HCT116 (cell line): ENCODE measurements around the gene TCEA3. TPM values are rescaled to one million over a fixed set of nuclear protein-coding genes. Genes with fewer than 3 reads are reported as not detected.

Source experiments
- ATAC-seq: fragments of 200-7000 bp; cut with Tn5 transposase; 2 replicates; pipeline ENCODE4 v1.9.1; 2020; ENCODE audit warnings: mild to moderate bottlenecking, moderate library complexity
- BruUV-seq: library from RNA; stranded (reverse); fragments of 400-500 nt; replicated peaks from 2 replicates; lab custom pipeline; 2021; lab: Mats Ljungman, UMichigan
- CTCF ChIA-PET: fragments of 300-600 bp; sonication (Branson Sonifier 250); formaldehyde crosslinking; loops from one replicate; lab custom pipeline; 2021; ENCODE audit warnings: antibody characterized with exemption; lab: Charles Lee
- POLR2A ChIA-PET: fragments of 300-600, 350-600 bp; sonication (Branson Sonifier 250); formaldehyde crosslinking; loops from one replicate; lab custom pipeline; 2021; ENCODE audit warnings: antibody characterized with exemption; lab: Charles Lee
- RAD21 ChIA-PET, 2 experiments: fragments of 300-600 bp; sonication (Branson Sonifier 250); formaldehyde crosslinking; loops; one replicate each; lab custom pipeline; 2023; ENCODE audit warnings: low total read pairs in 2 of 2; ENCODE audit not compliant: uncharacterized antibody in 2 of 2, unreplicated experiment in 2 of 2, low non-redundant PET in 1 of 2; lab: Charles Lee
- DNase-seq: peaks from one replicate; pipeline ENCODE4 v3.0.0-alpha.2; 2010; ENCODE audit warnings: low read depth, low spot score
- H2AFZ ChIP-seq: fragments of 200-600 bp; shearing (Covaris generic), sonication (generic); 2 replicates; pipeline ENCODE4 v1.6.1; 2017; ENCODE audit warnings: low read depth, mixed run types, mixed read lengths, antibody characterized with exemption, low read length; ENCODE audit not compliant: poor library complexity, severe bottlenecking
- H3K27ac ChIP-seq: 2 replicates; pipeline ENCODE4 v1.5.1; 2012; ENCODE audit warnings: low read depth, low read length
- H3K27me3 ChIP-seq: fragments of 200-600 bp; sonication (generic); 2 replicates; pipeline ENCODE4 v1.6.1; 2016; ENCODE audit warnings: mixed run types, low read length, mixed read lengths; ENCODE audit not compliant: insufficient read depth
- H3K36me3 ChIP-seq, 2 experiments: fragments of 200-500 bp in 1 of 2; fragments of 200-600 bp in 1 of 2; sonication (Bioruptor generic) in 1 of 2; sonication (generic) in 1 of 2; 2 replicates each; pipeline versions ENCODE4 v1.5.1 to v1.6.1; 2014 to 2016; ENCODE audit warnings: low read length in 2 of 2, inconsistent platforms in 1 of 2, mixed read lengths in 1 of 2, mixed run types in 1 of 2; ENCODE audit not compliant: insufficient read depth in 2 of 2, control insufficient read depth in 1 of 2
- H3K4me1 ChIP-seq, 2 experiments: fragments of 200-600 bp in 1 of 2; sonication (generic) in 1 of 2; 2 replicates each; pipeline versions ENCODE4 v1.5.1 to v1.6.1; 2012 to 2017; ENCODE audit warnings: low read length in 2 of 2, inconsistent platforms in 1 of 2, mild to moderate bottlenecking in 1 of 2, mixed read lengths in 1 of 2, mixed run types in 1 of 2, moderate library complexity in 1 of 2; ENCODE audit not compliant: insufficient read depth in 2 of 2, control insufficient read depth in 1 of 2
- H3K4me2 ChIP-seq: fragments of 200-600 bp; sonication (generic); 2 replicates; pipeline ENCODE4 v1.6.1; 2017; ENCODE audit warnings: mixed run types, low read length, mixed read lengths
- H3K4me3 ChIP-seq, 2 experiments: fragments of 200-600 bp in 1 of 2; sonication (generic) in 1 of 2; replicated peaks in 1 of 2; 2 replicates each; pipeline ENCODE4 v1.5.1; 2011 to 2016; ENCODE audit warnings: low read length in 2 of 2, control low read depth in 1 of 2, low read depth in 1 of 2, mild to moderate bottlenecking in 1 of 2, mixed read lengths in 1 of 2, mixed run types in 1 of 2
- H3K79me2 ChIP-seq: fragments of 200-600 bp; sonication (generic); 2 replicates; pipeline ENCODE4 v1.6.1; 2017; ENCODE audit warnings: mild to moderate bottlenecking, mixed run types, low read length, moderate library complexity, mixed read lengths; ENCODE audit not compliant: insufficient read depth
- H3K9ac ChIP-seq: fragments of 200-600 bp; sonication (generic); 2 replicates; pipeline ENCODE4 v1.6.1; 2016; ENCODE audit warnings: low read length, mixed read lengths
- H3K9me2 ChIP-seq: fragments of 200-600 bp; sonication (generic), shearing (Covaris generic); 2 replicates; pipeline ENCODE4 v1.6.1; 2017; ENCODE audit warnings: mixed run types, mild to moderate bottlenecking, moderate library complexity; ENCODE audit not compliant: insufficient read depth
- H3K9me3 ChIP-seq, 2 experiments: fragments of 200-500 bp in 1 of 2; fragments of 200-600 bp in 1 of 2; sonication (Bioruptor generic) in 1 of 2; sonication (generic) in 1 of 2; 2 replicates each; pipeline ENCODE4 v1.6.1; 2014 to 2017; ENCODE audit warnings: low read length in 2 of 2, mixed read lengths in 2 of 2, inconsistent platforms in 1 of 2, low read depth in 1 of 2, mild to moderate bottlenecking in 1 of 2, mixed run types in 1 of 2, moderate library complexity in 1 of 2; ENCODE audit not compliant: control insufficient read depth in 1 of 2, insufficient read depth in 1 of 2
- H4K20me1 ChIP-seq: fragments of 200-600 bp; sonication (generic), shearing (Covaris generic); 2 replicates; pipeline ENCODE4 v1.6.1; 2017; ENCODE audit warnings: mixed run types, mild to moderate bottlenecking, moderate library complexity; ENCODE audit not compliant: insufficient read depth
- CTCF ChIP-seq, 3 experiments: fragments of 200-600 bp in 1 of 3; sonication (generic) in 1 of 3; IDR thresholded peaks in 2 of 3; conservative IDR thresholded peaks in 1 of 3; 2 replicates each; pipeline ENCODE4 v1.5.1; 2012 to 2017; ENCODE audit warnings: low read depth in 2 of 3, low read length in 2 of 3, antibody characterized with exemption in 1 of 3, borderline replicate concordance in 1 of 3, control low read depth in 1 of 3, mild to moderate bottlenecking in 1 of 3, mixed read lengths in 1 of 3, mixed run types in 1 of 3, moderate library complexity in 1 of 3; ENCODE audit not compliant: insufficient read depth in 1 of 3
- EGR1 ChIP-seq: IDR thresholded peaks from 2 replicates; pipeline ENCODE4 v1.6.1; 2012; ENCODE audit warnings: low read depth
- ELF1 ChIP-seq: IDR thresholded peaks from 2 replicates; pipeline ENCODE4 v1.6.1; 2012; ENCODE audit warnings: low read depth, borderline replicate concordance
- EZH2phosphoT487 ChIP-seq: fragments of 200-600 bp; IDR thresholded peaks from 2 replicates; pipeline ENCODE4 v1.6.1; 2018; ENCODE audit warnings: antibody characterized with exemption, borderline replicate concordance
- POLR2A ChIP-seq: IDR thresholded peaks from 2 replicates; pipeline ENCODE4 v1.7.0; 2011; ENCODE audit warnings: borderline replicate concordance; ENCODE audit not compliant: insufficient read depth, insufficient read length; ENCODE audit errors: extremely low read depth
- RAD21 ChIP-seq: IDR thresholded peaks from 2 replicates; pipeline ENCODE4 v1.6.1; 2012; ENCODE audit warnings: low read depth, mild to moderate bottlenecking
- SIN3A ChIP-seq: IDR thresholded peaks from 2 replicates; pipeline ENCODE4 v1.6.1; 2012; ENCODE audit warnings: low read depth
- TCF7L2 ChIP-seq: IDR thresholded peaks from 2 replicates; pipeline ENCODE4 v1.7.0; 2011; ENCODE audit warnings: borderline replicate concordance, inconsistent platforms; ENCODE audit not compliant: insufficient read depth, insufficient read length; ENCODE audit errors: extremely low read depth
- ZFX ChIP-seq: fragments of 450-650 bp; IDR thresholded peaks from 2 replicates; pipeline ENCODE4 v1.6.1; 2017
- ZNF274 ChIP-seq: fragments of 200-500 bp; sonication (Bioruptor generic); IDR thresholded peaks from 2 replicates; pipeline ENCODE4 v1.6.1; 2014; ENCODE audit warnings: mild to moderate bottlenecking, low read depth, low read length, inconsistent platforms
- intact Hi-C: fragments of 100-400 bp; cut with micrococcal nuclease; formaldehyde crosslinking; loops from 2 replicates; pipeline ENCODE4 v1.10.0; 2022
- total RNA-seq: library from RNA; stranded (reverse); gene quantifications from one replicate; pipeline ENCODE4 v1.2.1, GENCODE V29; 2021; ENCODE audit not compliant: unreplicated experiment
- TF ChIP-seq, protein P1 (sequence below): IDR thresholded peaks from 2 replicates; pipeline ENCODE4 v1.6.1; 2012

The TCEA3 gene
- total RNA-seq, 1 experiment from 2014 or later: 3.7 TPM

DNA sequence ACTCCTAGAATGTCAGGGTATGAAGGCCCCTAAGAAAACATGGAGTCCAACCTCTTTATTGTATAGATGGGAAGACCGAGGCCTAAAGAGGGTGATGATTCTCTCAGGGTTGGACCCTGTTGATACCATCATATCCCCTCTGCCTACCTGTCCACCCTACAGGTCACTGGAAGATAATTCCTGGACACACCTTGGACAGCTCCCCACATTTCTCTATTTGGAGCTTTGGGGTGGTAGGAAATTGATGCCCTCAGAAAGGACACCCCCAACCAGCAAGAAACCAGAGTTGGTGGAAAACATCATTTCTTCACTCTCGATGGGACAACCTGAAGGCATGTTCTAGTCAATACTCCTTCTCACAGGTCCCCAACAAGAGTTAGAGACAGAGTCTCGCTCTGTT lies 3.0 kb upstream of the TCEA3 start:
- Histone ChIP-seq H3K4me3 (no peak overlapping the region), H3K9ac (no peak overlapping the region), H4K20me1 (no peaks in the 10 kb centered on the region), H2AFZ (no peak overlapping the region), H3K27ac (no peak overlapping the region), H3K9me2 (no peaks in the 10 kb centered on the region), H3K27me3 (no peaks in the 10 kb centered on the region), H3K4me1 (peaks cover 0 to 13% of the 10 kb centered on the region in 2 experiments; a peak in 1 of 4 replicates), H3K4me2 (no peak overlapping the region), H3K36me3 (no peaks in the 10 kb centered on the region), H3K9me3 (no peaks in the 10 kb centered on the region), H3K79me2 (no peaks in the 10 kb centered on the region)
- POLR2A ChIA-PET: no interaction called here
- intact Hi-C loops: no loop called here
- ATAC-seq (no peak), DNase-seq (no peak)
- TF ChIP-seq ELF1 (no peak), ZNF274 (no peak), CTCF (IDR thresholded peaks at IDR 0.05 in 2 of 3, conservative IDR thresholded peaks at IDR 0.05 in 1 of 3; ENCODE audit: borderline replicate concordance in 1 of 3, insufficient read depth in 1 of 3, low read depth in 2 of 3, low read length in 2 of 3) (no peak), EZH2phosphoT487 (no peak), TCF7L2 (no peak), EGR1 (no peak), RAD21 (no peak), ZFX (no peak), SIN3A (no peak), POLR2A (no peak)
- TF ChIP-seq, protein P1, sequence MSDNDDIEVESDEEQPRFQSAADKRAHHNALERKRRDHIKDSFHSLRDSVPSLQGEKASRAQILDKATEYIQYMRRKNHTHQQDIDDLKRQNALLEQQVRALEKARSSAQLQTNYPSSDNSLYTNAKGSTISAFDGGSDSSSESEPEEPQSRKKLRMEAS: no peak
- BruUV-seq: no TSS peak
- RAD21 ChIA-PET: no interaction called here
- CTCF ChIA-PET: no interaction called here
